CMK (cell line): ENCODE measurements around the gene MYH14.
"Not testable (repeated sequence)": the region's sequence is repeated elsewhere in the genome, so short reads cannot be mapped to it uniquely, and the experiment has no call there.

Experiments
- DNase-seq: peaks from one replicate; pipeline ENCODE4 v3.0.0-alpha.2; 2010; ENCODE audit warnings: low read depth

The MYH14 gene

DNA sequence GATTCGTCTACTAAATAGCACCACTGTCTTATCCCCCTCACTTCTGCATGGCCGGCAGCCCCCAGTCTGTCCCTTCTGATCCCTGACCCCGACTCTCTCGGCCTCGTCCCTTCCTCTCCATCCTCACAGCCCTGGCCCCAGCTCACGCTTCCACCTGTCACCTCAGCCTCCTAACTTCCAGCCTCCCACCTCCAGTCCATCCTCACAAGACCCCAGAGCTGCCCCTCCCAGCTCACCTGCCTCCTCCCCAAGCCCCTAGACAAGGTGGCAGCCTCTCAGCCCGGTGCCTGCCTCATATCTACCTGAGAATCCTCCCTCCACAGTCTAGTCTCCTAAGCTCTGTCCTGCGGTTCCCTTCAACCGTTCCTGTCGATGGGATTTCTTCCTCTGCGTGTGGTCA lies 115.7 kb downstream of the MYH14 start:
- no peak for DNase-seq

DNA sequence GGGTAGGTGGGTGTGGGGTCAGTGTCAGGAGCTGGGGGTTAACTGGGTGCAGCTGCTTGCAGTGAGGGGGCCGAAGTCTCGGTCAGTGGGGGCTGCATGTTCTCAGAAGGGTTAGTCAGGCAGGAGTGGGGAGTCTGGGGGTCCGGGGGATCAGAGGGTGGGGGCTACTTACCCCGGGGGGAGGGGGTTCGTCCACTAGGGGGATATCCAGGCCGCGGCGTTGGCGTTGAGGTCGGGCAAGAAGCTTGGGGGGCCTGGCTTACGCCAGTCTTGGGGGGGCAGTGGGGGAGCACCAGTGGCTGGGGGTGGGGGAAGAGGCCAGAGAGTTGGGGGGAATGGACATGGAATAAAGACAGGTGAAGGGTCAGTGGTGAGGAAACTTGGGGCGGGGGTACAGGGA lies 116.6 kb downstream of the MYH14 start:
- no peak for DNase-seq

DNA sequence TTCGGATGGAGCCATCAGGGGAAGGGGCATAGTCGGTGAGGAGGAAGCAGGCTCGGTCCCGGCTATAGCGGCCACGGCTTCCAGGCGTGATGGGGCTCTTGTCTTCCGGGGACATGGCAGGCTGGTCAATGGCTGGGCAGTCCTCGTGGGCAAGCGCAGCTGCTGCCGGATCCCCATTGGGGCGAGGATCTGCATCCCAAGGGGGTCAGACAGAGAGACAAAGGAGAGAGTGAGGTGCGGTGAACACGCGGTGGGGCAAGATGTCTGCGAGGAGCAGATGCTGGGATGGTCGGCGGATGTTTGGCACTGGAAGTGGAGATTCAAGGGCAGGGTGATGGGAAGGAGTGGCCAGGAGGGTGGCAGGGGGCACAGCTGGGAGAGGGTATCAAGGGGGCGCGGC lies 117.2 kb downstream of the MYH14 start:
- DNase-seq: no peak

DNA sequence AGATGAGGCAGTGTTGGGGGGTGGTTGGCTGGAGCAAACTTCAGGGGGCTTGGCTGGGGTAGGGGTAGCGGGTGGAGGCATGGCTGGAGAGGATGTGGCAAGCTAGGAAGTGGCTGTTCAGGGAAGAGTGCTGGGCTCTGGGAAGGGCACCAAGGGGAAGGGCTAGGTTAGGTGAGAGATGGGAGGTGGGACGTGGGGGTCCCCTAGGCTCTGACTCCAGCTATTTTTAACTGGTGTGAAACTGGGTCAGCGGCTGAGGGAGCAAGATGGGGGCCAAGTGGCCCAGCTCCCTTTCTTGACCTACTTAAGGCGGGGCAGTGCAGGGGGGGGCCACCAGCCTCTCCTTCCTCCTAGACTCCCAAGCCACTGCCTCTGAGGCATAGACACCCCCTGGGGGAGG lies 118.4 kb downstream of the MYH14 start:
- DNase-seq: no peak

DNA sequence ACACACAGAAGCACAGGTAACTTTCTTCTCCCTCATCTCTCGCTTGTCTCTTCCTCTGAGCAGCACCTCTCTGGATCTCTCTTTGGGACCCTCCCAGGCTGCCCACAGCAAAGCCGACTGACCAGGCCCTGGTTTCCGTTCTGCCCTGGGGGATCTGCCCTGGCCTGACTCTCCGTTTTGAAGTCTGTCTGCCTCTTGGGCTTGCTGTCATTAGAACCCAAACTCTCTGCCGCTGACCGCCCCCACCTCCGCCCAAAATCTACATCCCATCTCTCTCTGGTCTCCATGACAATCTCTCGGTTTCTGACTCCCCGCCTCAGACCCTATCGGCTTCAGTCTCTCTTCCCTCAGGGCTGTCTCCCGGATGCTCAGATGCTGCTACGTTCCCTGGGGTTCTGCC lies 118.8 kb downstream of the MYH14 start:
- DNase-seq: no peak

DNA sequence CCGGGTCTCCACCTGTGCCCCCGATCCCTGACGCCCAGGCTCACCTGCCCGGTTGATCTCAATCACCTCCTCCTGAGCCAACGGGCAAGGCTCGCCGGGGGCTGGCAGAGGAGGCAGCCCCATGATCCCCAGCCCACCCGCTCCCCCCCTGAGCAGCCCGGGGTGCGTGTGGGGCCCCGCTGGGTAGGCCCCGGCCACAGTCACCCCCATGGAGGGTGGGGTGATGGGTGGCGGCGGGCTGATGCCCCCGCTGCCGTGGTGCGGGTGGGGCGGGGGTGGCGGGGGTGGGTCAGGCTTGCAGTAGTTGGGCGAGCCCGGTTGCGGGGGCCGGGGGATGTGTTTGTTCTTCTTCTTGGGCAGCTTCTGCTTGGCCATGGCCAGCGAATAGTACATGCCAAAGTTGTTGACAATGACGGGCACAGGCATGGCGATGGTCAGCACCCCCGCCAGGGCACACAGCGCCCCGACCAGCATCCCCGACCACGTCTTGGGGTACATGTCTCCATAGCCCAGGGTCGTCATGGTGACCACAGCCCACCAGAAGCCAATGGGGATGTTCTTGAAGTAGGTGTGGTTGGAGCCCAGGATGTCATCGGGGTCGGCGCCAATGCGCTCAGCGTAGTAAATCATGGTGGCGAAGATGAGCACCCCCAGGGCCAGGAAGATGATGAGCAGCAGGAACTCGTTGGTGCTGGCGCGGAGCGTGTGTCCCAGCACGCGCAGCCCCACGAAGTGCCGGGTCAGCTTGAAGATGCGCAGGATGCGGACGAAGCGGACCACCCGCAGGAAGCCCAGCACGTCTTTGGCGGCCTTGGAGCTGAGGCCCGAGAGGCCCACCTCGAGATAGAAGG lies 119.7 kb downstream of the MYH14 start:
- DNase-seq: no peak

DNA sequence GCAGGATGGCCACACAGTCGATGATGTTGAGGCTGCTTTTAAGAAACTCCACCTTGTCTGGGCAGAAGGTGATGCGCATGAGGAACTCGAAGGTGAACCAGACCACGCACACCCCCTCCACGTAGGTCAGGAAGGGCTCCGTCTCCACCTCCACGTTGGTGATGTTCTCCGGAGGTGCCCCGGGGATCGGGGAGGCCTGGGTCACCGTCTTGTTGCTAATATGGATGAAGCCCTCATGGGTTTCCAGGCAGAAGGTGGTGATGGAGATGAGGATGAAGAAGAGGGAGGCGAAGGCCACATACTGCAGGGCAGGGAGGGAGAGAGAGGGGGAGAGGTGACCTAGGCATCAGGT lies 120.3 kb downstream of the MYH14 start:
- DNase-seq: no peak

DNA sequence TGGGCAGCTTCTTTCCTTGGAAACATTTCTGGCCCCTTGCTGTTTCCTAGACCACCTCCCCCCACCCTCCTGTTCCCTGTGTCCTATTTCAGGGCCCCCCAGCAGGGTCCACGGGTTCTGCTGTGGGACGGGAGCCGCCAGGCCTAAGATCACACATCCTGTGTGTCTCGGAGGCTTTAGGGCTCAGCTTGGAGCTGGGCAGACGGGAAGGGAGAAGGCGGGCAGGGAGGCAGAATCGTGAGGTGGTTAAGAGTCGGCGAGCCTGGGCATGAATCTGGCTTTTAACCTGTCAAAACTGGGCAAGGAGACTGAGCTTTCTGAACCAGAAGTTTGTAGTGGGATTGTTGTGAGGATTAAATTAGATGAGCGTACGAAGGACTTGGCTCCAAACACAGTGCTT lies 120.9 kb downstream of the MYH14 start:
- no peak for DNase-seq

DNA sequence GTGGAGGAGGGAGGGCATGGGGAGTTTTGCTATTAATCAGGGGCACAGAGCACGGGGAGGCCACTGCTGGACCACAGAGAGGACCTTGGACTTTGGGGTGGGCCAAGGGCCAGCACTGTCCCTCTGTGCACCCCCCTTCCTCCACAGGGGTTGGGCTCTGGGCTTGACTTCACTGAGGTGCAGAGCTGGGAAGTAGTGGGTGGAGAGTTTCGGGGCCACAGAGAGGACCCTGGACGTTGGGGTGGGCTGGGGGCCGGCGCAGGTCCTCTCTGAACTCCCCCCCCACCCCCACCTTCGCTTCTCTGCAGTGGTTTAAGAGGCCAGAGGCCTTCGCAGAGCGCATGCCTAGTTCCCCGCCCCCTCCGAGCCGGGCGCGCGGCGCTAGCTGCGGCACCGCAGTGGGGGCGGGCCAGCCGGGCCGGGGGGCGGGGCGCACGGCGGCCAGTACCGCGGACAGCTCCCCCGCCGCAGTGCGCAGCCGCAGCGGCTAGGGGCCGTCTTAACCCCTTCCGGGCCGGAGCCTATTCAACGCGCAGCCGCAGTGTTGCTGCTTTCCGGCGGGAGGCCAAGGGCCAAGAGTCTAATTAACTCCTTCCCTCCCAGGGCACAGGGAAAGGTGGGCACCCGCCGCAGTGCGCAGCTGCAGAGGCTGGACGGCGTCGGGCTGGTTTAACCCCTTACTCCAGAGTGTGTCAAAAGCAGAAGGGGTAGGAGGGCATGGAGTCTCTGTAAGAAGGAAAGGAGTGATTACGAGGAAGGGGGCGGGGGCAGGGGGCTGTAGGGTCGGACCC lies 122.1 kb downstream of the MYH14 start:
- peak; percentile 54 for DNase-seq

DNA sequence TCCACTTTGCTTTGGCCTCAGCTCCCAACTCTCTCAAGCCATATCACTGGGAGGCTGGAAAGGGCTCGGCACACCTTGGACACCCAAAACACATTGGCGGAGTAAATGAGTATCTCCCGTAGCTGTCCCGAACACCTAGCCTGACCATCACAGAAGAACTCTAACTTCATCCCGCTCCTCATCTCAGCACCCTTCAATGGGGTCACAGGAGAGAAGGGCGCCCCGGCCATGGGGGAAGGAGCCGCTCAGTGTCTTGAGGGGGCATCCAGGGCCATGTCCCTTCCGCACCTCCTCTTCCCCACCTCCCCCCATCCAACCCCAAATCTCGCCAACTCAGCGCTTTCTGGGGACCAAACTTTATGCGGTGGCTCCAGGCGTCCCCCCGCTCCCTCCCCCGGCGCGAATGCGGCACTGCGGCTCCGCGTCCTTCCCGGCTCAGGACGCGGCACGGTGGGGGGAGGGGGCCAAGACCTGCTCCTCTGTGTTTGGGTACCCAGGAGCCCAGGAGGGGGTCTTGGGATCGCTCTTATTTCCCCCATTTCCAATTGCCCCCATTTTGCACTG lies 122.8 kb downstream of the MYH14 start:
- no peak for DNase-seq

DNA sequence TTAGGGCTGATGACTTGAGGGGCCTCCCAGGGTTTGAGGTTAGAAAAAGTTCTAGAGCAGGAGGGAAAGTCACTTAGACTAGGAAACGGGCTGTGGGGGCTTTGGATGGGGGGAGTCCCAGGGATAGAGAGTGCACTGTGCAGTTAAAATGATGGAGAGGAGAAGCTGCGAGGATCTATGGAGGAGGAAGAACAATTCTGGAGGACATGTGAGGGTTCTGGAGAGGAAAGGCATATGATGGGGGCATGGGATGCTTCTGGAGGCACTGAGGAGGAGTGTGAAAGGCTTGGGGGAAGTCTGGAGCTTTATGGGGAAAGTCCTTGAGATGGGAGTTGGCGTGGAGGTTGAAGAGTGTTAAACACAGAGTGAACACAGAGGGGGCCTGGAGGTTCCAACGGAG lies 123.6 kb downstream of the MYH14 start:
- no peak for DNase-seq

DNA sequence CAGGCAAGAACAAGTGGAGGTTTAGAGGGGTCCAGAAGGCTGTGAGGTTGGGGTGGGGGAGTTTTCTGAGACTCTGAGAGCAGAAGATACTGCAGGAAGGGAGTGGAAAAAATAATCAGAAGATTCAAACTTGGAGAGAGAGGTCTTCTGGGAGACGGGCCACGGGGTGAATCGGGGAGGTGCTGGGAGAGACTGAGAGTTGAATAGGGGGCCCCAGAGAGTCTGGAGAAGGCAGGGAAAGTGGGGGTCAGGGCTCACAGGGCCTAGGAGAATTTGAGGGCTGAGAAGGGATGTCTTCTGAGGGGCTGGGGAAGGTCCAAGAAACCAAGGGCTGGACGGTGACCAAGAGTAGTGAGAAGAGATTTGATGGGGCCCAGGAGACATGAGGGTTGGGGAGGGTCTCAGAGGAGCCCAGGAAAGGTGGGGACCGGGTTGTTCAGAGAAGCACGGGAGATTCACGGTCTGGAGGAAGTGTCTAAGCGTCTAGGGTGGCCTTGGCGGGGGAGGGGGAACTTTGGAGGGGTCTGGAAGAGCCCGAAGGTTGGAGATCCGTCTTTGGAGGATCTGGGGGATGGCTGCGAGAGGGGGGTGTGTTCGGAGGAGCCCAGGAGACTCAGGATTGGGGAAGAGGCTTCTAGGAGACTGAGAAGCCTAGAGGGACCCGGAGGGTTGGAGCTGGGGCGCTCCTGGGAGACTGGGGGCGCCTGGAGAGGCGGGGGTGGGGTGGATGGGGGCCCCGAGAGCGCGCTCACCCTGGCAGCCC lies 124.2 kb downstream of the MYH14 start:
- no peak for DNase-seq

DNA sequence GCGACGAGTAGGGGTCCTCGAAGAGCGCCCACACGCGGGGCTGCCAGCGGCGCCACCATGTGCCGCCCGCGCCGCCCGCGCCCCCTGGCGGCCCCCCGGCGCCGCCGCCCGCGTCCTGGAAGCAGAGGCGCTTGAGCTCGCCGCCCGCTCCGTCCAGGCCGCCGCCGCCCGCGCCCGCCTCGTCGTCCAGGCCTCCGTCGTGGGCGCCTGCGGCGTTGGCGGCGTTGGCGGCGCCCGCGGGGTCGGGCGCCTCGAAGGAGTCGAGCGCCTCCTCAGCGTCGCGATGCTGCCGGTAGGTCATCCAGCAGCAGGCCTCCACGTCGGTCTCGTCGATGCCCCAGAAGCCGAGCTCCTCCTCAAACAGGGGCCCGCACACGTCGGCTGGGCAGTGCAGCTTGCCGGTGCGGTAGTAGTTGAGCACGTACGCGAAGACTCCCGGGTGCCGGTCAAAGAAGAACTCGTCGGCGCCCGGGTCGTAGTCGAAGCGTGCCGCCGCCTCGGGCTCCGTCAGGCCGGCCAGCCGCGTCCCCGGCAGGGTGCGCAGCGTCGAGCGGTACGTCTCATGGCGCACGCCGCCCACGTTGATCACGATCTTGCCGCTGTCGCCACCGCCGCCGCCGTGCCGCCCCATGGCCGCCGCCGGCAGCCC lies 124.9 kb downstream of the MYH14 start:
- no peak for DNase-seq

DNA sequence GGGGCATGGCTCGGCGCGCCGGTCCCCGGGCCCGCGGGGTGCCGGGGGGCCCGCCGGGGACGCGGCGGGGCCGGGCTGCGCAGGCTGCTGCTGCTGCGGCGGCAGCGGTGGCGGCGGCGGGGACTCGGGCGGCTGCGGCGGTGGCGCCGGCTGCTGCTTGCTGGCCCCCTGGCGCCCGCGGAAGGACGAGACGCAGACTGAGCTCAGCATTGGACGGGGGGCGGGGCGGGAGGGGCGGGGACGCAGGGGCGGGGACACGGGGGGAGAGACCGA lies 125.4 kb downstream of the MYH14 start:
- DNase-seq: no peak

DNA sequence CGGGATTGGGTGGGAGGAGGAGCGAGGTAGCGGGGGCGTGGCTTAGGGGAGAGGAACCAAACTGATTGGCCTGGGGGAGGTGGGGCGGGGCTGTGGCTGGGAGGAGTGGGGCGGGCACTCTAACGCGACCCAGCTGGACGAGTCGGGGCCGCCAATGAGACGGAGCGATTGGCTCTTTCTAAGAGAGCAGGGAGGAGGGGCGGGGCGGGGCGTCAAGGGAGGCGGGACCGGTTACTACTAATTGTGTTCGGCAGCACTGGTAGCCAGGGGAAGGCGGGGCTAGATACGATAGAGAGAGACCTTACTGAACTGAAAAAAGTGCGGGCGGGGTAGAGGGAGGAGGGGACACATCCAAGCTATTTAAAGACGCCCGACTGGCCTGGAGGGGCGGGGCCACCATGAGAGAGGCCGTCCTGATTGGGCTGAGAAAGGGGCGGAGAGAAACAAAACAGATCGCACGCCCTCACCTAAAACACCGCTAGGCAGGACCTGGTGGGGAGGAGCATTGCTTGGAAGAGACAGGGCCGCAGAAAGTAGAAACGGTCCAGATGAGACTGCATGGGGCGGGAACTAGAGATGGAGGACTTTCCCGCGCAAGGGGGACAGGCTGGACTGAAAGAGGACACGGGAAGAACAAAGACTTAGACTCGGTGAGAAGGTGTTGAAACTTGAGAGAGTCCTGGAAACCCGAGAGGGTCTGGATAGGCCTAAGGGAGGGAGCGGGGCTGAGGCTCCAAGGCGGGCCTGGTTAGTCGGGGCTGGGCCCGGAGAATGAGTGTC lies 125.9 kb downstream of the MYH14 start, which contains the start of gene KCNC3:
Gene KCNC3, minus strand, starts transcription at position 232 of the 780 bp plus-strand sequence. CDS start 295 bp downstream, outside the sequence.
- no peak for DNase-seq

DNA sequence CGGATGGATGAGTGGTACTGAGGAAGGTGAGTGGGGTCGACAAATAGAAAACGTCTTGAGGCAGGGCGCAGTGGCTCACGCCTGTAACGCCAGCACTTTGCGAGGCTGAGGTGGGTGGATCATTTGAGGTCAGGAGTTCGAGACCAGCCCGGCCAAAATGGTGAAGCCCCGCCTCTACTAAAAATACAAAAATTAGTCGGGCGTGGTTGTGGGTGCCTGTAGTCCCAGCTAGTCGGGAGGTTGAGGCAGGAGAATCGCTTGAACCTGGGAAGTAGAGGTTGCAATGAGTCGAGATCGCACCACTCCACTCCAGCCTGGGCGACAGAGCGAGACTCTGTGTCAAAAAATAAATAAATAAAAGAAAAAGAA lies 126.5 kb downstream of the MYH14 start:
- not testable (repeated sequence) for DNase-seq

DNA sequence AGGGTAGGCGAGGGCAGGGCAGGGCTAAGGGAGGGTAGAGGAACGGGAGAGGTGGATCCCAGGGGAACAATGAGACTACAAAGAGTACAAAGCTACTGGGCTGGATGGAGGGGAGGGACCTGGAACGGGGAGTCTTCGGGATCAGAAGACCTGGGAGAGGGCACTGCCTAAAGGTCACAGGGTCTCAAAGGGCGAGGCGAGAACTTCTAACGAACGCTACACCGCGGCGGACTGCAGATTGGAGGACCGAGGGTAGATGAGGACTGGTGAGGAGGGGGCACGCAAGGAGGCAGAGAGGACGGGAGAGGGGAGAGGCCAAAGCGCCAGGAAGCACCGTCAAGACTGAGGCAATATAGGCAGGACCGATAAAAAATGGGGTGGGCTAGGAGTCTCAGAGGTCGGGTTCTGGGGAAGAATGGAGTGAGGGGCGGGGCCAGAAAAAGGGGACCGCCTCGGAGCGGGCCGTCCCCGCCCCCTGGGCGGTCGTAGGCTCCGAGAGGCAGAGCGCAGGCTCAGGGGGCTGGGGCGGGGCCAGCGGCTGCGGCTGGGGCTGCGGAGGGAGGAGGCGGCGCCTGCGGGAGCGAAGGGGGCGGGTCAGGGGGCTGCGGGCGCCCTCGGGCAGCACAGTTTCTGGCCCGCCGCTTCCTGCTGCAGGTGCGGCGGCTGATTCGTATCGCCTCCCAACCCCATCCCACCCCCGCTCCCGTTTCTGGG lies 127.1 kb downstream of the MYH14 start:
- peak; percentile 64 for DNase-seq

DNA sequence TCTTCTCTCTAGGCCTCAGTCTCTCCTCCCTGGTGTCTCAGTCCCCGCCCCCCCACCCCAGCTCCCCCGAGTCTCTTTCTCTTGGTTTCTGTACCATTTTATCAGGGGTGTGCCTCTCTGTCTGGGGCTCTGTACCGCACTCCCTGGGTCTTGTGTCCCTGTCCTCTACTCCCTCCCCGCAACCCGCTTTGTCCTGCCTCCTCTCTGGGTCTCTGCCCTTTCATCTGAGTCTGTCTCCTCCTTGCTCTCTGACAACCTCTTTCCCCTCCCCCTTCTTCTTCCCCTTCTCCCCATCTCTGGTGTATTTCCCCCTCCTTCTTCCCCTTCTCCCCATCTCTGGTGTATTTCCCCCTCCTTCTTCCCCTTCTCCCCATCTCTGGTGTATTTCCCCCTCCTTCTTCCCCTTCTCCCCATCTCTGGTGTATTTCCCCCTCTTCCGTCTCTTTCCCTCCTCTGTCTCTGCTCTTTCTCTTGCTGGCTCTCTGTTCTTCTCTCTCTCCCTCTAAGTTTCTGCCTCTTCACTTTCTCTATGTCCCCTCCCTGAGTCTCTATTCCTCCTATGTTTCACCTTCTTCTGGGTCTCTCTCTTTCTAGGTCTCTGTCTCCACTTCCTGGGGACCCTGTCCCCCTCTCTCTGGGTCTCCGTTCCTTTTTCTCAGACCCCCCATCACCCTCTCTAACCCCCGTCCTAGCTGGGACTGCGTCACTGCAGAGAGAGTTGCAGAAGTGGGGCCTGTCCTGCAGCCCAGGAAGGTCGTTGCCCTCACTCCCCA lies 128.0 kb downstream of the MYH14 start:
- DNase-seq: no peak

DNA sequence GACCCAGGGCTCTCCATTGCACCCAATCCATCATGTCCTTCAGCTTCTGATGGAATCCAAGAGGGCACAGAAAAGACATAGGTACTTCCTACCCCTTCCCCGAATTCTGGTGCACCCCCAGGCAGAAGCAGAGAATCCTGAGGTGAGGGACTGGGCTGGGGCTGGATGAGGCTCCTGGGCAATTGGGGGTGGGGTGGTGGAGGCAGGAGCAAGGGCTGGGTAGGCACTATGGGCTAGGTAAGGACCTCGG lies 128.5 kb downstream of the MYH14 start:
- DNase-seq: no peak
